ENCODE measurements around the gene ZBTB3.
"Not testable (repeated sequence)": the region's sequence is repeated elsewhere in the genome, so short reads cannot be mapped to it uniquely, and the experiment has no call there.

GRCh38 chr11:62730076-62730475 is 23.9 kb downstream of the ZBTB3 start:
- not testable (repeated sequence) for TF ChIP-seq POLR2AphosphoS5, TCF7L2 (IDR thresholded peaks at IDR 0.05; ENCODE audit: low read depth, low read length)
- TF ChIP-seq, protein P1, sequence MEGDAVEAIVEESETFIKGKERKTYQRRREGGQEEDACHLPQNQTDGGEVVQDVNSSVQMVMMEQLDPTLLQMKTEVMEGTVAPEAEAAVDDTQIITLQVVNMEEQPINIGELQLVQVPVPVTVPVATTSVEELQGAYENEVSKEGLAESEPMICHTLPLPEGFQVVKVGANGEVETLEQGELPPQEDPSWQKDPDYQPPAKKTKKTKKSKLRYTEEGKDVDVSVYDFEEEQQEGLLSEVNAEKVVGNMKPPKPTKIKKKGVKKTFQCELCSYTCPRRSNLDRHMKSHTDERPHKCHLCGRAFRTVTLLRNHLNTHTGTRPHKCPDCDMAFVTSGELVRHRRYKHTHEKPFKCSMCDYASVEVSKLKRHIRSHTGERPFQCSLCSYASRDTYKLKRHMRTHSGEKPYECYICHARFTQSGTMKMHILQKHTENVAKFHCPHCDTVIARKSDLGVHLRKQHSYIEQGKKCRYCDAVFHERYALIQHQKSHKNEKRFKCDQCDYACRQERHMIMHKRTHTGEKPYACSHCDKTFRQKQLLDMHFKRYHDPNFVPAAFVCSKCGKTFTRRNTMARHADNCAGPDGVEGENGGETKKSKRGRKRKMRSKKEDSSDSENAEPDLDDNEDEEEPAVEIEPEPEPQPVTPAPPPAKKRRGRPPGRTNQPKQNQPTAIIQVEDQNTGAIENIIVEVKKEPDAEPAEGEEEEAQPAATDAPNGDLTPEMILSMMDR (IDR thresholded peaks at IDR 0.05): not testable (repeated sequence)
